Osteoblast (primary cell): ENCODE results near the gene NHLRC4. TPM values are rescaled to one million over a fixed set of nuclear protein-coding genes. Genes with fewer than 3 reads are reported as not detected.

Source experiments
- DNase-seq: peaks from one replicate; pipeline ENCODE4 v3.0.0; 2011; ENCODE audit warnings: low spot score, mixed read lengths; ENCODE audit not compliant: insufficient read length; ENCODE audit errors: missing footprints
- H2AFZ ChIP-seq: 2 replicates; pipeline ENCODE4 v1.6.0; 2011; ENCODE audit warnings: mild to moderate bottlenecking, low read length
- H3K27ac ChIP-seq: 2 replicates; pipeline ENCODE4 v1.5.1; 2011; ENCODE audit warnings: mild to moderate bottlenecking, low read depth, low read length, moderate library complexity
- H3K27me3 ChIP-seq: 2 replicates; pipeline ENCODE4 v1.6.0; 2012; ENCODE audit warnings: mild to moderate bottlenecking, control low read depth, inconsistent platforms, low read length, moderate library complexity; ENCODE audit not compliant: insufficient read depth
- H3K36me3 ChIP-seq: 2 replicates; pipeline ENCODE4 v1.5.1; 2011; ENCODE audit warnings: mild to moderate bottlenecking, low read length, control low read depth, moderate library complexity; ENCODE audit not compliant: insufficient read depth
- H3K4me1 ChIP-seq: 2 replicates; pipeline ENCODE4 v1.5.1; 2011; ENCODE audit warnings: mild to moderate bottlenecking, low read length, control low read depth, moderate library complexity; ENCODE audit not compliant: insufficient read depth
- H3K4me2 ChIP-seq: 2 replicates; pipeline ENCODE4 v1.6.0; 2011; ENCODE audit warnings: mild to moderate bottlenecking, low read length; ENCODE audit not compliant: insufficient read depth
- H3K4me3 ChIP-seq: fragments of 200-600 bp; sonication (generic); 3 replicates; pipeline ENCODE4 v1.5.1; 2012; ENCODE audit warnings: mild to moderate bottlenecking, low read length, inconsistent platforms; ENCODE audit not compliant: insufficient read depth
- H3K79me2 ChIP-seq: 2 replicates; pipeline ENCODE4 v1.6.0; 2012; ENCODE audit warnings: mild to moderate bottlenecking, low read length, control low read depth, inconsistent platforms; ENCODE audit not compliant: insufficient read depth
- H3K9me3 ChIP-seq: 2 replicates; pipeline ENCODE4 v1.5.1; 2011; ENCODE audit warnings: low read depth, low read length, control low read depth
- H4K20me1 ChIP-seq: 2 replicates; pipeline ENCODE4 v1.6.0; 2012; ENCODE audit warnings: mild to moderate bottlenecking, low read length, control low read depth; ENCODE audit not compliant: insufficient read depth
- CTCF ChIP-seq: IDR thresholded peaks from 2 replicates; pipeline ENCODE4 v1.5.1; 2011; ENCODE audit warnings: mild to moderate bottlenecking, low read depth, low read length, moderate library complexity; ENCODE audit errors: extremely low read depth
- total RNA-seq: library from RNA; depleted of rRNA; stranded (reverse); fragments of >200 nt; gene quantifications from 2 replicates; pipeline ENCODE4 v1.2.3, GENCODE V29; 2012

Gene NHLRC4
- total RNA-seq, 1 donor, result 2.2 TPM

GRCh38 chr16:582218-582613, 15.4 kb downstream of the NHLRC4 start:
- DNase-seq, result peak; percentile 78
- peaks cover 17% of the 10 kb centered on the region for H3K4me1 ChIP-seq
- H3K4me2 ChIP-seq, result no peak overlapping the region
- H4K20me1 ChIP-seq, result peaks cover 6% of the 10 kb centered on the region
- H3K27ac ChIP-seq, result no peak overlapping the region
- peaks cover 4% of the 10 kb centered on the region for H3K79me2 ChIP-seq
- no peaks in the 10 kb centered on the region for H3K9me3 ChIP-seq
- no peak overlapping the region for H2AFZ ChIP-seq
- TF ChIP-seq CTCF, result no peak
- no peaks in the 10 kb centered on the region for H3K36me3 ChIP-seq
- H3K27me3 ChIP-seq, result no peaks in the 10 kb centered on the region
- H3K4me3 ChIP-seq, result no peak overlapping the region

GRCh38 chr16:582614-583331, 16.0 kb downstream of the NHLRC4 start:
- peaks cover 7% of the 10 kb centered on the region for H3K79me2 ChIP-seq
- no peak overlapping the region for H3K4me2 ChIP-seq
- no peak overlapping the region for H3K27ac ChIP-seq
- no peaks in the 10 kb centered on the region for H3K9me3 ChIP-seq
- no peak for TF ChIP-seq CTCF
- no peak overlapping the region for H3K4me3 ChIP-seq
- no peak overlapping the region for H2AFZ ChIP-seq
- peaks cover 21% of the 10 kb centered on the region for H3K4me1 ChIP-seq
- no peaks in the 10 kb centered on the region for H3K27me3 ChIP-seq
- DNase-seq, result peak; percentile 86
- peaks cover 8% of the 10 kb centered on the region for H4K20me1 ChIP-seq
- H3K36me3 ChIP-seq, result no peaks in the 10 kb centered on the region

- Histone ChIP-seq H4K20me1 (peaks cover 10% of the 10 kb centered on the region), H3K79me2 (peaks cover 14% of the 10 kb centered on the region), H3K4me2 (no peak overlapping the region), H3K27me3 (no peaks in the 10 kb centered on the region), H3K4me1 (peaks cover 28% of the 10 kb centered on the region), H3K27ac (no peak overlapping the region), H3K4me3 (no peak overlapping the region), H2AFZ (no peak overlapping the region), H3K9me3 (no peaks in the 10 kb centered on the region), H3K36me3 (no peaks in the 10 kb centered on the region)
- peak; percentile 85 for DNase-seq
- no peak for TF ChIP-seq CTCF
These were observed 16.6 kb downstream of the NHLRC4 start for GRCh38 chr16:583470-583814.

- Histone ChIP-seq H2AFZ (no peak overlapping the region), H3K36me3 (no peaks in the 10 kb centered on the region), H3K4me1 (peaks cover 28% of the 10 kb centered on the region), H3K4me3 (no peak overlapping the region), H4K20me1 (peaks cover 11% of the 10 kb centered on the region), H3K79me2 (peaks cover 15% of the 10 kb centered on the region), H3K27ac (no peak overlapping the region), H3K9me3 (no peaks in the 10 kb centered on the region), H3K27me3 (no peaks in the 10 kb centered on the region), H3K4me2 (no peak overlapping the region)
- no peak for TF ChIP-seq CTCF
- DNase-seq, result peak; percentile 91
These were observed 17.2 kb downstream of the NHLRC4 start for GRCh38 chr16:583815-584591.
